Measurements from ENCODE around the gene ZNF777.
"Not testable (repeated sequence)": the region's sequence is repeated elsewhere in the genome, so short reads cannot be mapped to it uniquely, and the experiment has no call there.

ZNF777 gene

DNA sequence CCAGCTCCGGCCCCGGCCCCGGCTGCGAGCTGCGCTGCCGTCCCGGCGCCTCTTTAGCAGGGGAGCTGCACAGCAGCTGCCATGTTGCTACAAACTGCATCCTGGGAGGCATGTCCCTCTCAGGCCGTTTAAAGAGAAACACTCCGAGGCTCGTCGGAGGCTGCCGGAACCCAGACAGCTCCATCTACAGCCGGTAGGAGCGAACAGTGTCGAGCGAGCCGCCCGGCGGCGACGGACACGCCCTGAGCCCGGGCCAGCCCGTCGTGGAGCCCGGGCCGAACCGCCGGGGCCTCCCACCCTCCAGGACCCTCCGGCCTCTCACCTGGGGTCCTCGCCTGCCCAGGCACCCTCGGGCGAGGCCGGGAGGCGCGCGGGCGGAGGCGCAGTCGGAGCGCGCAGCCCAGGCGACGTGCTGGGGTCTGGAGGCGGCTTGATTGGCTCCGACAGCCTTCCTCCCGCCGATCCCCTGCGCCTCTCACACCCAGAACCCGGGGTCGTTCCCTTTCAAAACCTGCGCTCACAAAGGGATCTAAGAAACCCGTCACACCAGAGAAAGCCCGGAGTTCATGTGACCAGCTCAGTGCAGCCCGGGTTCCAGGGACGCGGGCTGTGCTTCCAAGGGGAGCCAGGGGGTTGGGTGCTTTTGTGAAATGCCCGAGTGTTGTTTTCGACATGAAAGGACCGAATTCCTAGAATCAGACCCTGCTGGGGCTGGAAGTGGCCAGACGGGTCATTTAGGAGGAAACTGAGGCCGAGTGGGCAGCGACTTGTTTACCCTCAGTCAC lies at the start of gene ZNF777:
Gene ZNF777, minus strand, starts transcription at position 570 of the 785 bp plus-strand sequence. CDS start 5,040 bp downstream, outside the sequence.
- peak; percentile 75 for DNase-seq (ENCODE audit: low spot score)

DNA sequence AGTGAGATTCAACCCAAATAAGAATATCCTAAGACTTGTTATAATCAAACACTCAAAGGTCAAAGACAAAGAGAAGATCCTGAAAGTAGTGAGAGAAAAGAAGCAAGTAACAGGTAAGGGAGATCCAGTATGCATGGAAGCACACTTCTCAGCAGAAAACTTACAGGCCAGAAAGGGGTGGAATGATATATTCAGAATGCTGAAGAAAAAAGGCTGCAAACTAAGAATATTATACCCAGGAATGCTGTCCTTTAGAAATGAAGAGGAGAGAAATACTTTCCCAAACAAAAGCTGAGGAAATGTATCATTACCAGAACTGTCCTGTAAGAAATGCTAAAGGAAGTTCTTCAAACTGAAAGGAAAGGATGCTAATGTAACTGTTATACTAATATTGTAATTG lies 49.4 kb upstream of the ZNF777 start:
- DNase-seq (ENCODE audit: low spot score): no peak

DNA sequence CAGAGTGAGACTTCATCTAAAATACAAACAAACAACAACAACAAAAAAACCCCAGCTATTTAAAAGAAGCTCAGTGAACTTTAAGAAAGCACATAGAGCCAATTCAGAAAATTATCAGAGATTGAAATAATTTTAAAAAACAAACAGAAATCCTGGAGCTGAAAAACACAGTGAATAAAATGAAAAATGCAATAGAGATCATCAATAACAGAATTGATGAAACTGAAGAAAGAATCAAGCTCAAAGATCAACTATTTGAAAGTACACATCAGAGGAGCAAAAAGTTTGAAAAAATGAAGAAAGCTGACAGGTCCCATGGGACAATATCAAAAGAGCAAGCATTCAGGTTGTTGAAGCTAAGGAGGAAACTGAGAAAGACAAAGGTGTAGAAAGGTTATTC lies 48.9 kb upstream of the ZNF777 start:
- no peak for DNase-seq (ENCODE audit: low spot score)

DNA sequence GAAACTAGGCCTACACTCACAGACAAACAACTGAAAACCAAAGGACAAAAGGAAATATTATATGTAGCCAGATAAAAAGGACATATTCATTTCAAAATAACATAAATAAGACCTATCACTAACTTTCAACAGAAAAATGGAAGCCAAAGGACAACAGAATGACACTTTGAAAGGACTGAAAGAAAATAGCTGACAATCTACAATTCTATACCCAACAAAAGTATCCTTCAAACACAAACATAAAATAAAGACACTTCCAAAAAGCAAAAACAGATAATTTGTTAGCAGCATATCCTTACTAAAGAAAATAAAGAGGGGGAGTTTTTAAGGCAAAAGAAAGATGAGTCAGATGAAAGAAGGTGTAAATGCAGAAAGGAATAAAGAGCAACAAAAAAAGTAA lies 44.7 kb upstream of the ZNF777 start:
- DNase-seq (ENCODE audit: low spot score): no peak

DNA sequence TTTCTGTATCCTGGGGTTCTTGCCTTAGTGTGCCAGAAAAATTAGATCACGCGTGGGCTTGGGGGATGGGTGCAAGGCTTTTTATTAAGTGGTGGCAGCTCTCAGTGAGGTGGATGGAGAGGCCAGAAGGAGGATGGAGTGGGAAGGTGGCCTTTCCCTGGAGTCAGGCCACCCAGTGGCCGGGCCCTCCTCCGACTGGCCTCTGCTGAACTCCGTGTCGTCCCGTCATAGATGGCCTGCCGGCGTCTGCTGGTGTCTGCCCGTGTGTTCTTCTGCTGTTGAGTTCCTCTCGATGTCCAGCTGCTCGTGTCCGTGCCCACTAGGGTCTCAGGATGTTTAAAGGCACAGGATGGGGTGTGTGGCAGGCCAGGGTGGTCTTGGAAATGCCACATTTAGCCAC lies 40.8 kb upstream of the ZNF777 start:
- DNase-seq (ENCODE audit: low spot score): no peak

DNA sequence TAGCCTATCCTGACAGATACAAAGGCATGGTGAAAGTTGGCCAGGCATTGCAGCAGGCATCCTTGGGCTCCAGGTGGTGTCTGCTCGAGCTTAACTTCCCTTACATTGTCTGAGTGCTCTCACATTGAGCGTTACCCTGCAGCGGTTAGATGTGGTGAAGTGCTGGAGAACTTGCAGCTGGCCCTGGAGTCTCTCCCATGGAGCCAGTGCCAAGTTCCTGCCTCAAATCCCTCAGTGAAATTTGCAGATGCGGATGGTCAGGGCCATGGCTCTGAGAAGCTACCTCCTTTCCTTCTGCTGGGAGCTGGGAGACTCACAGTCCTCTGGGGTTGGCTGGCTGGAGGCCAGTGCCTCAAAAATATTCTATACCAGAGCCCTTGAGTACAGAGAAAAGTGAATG lies 40.0 kb upstream of the ZNF777 start:
- DNase-seq (ENCODE audit: low spot score): no peak

DNA sequence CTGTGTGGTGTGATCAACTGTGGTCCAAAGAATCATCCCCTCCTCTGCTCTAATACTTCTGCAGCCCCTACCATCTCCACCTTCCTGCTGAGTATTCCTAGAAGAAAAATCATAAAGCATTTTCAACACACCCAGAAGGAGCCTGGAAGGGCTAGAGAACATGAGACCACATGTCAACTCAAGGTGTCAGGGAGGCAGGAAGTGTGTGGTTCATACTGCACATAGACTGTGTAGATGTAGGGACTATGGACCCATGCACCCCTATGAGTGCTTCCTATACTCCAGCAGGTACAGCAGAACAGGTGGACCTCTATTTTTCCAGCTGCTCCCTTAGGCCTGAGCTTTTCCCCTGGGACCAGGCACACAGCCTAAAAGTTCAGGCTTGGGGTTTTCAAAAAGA lies 39.3 kb upstream of the ZNF777 start:
- DNase-seq (ENCODE audit: low spot score): no peak

DNA sequence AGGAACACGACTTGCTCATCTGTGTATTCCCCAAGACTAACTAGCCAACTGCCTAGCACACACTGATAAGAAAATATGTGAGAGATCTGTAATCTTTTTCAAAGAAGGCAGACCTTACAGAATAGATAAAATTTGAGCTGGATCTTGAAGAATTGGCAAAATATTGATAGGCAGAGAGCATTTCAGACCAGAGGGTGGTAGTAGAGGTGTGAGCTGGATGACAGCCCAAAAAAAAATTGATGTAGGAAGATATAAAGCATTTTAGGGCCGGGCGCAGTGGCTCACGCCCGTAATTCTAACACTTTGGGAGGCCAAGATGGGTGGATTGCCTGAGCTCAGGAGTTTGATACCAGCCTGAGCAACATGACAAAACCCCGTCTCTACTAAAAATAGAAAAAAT lies 37.9 kb upstream of the ZNF777 start:
- no peak for DNase-seq (ENCODE audit: low spot score)

DNA sequence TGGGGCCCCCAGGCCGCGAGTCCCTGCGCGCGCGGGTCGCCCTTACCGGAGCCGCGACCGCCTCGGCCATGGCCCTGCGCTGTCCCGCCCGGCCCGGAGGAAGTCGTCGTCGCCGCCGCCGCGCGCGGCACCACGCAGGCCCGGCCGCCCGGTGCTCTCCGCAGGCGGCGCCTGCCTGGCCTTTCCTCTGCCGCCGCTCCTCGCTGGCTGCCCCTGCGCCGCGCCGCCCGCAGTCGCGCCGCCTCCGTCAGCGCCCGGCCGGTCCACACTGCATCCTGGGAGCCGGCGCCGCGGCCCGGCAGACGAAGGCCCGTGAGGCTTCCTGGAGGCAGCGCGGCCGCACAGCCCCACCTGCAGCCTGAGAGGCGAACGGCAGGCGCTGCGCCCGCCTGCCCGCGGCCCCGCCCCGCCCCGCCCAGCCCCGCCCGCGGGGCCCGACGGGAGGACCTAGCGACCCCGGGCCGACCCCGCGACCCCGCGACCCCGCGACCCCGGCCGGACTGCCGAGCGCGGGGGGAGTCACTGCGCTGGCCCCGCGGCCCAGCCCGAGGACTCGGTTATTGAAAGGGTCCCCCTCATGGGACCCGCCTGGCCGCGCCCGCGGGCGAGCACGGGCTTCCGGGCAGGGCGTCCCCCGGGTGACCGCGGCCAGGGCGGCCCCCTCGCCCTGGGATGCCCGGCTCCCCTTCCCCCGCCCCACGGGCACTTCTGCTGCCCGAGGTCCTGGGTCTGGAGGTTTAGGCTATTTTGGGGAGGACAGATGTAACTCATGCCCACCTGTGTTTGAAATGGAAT lies 36.8 kb upstream of the ZNF777 start, which contains the start of gene ZNF746:
Gene ZNF746, minus strand, starts transcription at position 343 of the 795 bp plus-strand sequence. Its CDS starts 273 bp downstream, at position 70.
- DNase-seq (ENCODE audit: low spot score): peak; percentile 59

DNA sequence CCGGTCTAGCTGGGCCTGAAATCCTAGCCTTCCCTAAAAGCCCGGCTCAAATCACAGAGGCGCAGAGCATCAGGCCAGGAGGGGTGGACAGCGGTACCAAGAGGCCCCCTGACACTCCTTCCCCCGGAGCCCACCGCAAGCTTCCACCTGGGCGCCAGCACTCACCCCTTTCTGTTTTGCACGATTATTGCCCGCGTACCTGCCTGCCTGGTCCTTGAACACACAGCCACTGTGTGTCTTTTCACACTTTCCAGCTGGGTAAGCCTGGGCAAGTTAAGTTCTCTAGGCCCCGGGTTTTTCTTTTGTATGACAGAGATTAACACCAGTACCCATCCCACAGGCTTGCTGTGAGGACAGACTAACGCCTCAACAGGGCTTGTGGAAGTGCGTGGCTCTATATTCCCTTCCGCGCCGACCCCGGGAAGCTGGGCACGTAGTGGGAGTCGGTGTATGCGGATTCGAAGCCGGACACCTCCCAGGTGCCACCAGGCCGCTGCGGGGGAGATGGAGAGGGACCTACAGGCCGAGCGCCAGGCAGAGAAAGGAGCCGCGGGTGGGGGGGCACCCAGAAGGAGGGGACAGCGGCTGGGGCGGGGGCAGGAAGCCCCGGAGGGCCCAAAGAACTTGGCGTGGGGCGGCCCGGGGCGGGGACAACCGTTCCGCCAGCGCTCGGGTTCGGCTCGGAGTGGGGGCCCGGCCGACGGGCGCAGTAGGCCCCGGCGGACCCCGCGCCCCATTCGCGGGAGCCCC lies 36.0 kb upstream of the ZNF777 start:
- DNase-seq (ENCODE audit: low spot score): peak; percentile 21

DNA sequence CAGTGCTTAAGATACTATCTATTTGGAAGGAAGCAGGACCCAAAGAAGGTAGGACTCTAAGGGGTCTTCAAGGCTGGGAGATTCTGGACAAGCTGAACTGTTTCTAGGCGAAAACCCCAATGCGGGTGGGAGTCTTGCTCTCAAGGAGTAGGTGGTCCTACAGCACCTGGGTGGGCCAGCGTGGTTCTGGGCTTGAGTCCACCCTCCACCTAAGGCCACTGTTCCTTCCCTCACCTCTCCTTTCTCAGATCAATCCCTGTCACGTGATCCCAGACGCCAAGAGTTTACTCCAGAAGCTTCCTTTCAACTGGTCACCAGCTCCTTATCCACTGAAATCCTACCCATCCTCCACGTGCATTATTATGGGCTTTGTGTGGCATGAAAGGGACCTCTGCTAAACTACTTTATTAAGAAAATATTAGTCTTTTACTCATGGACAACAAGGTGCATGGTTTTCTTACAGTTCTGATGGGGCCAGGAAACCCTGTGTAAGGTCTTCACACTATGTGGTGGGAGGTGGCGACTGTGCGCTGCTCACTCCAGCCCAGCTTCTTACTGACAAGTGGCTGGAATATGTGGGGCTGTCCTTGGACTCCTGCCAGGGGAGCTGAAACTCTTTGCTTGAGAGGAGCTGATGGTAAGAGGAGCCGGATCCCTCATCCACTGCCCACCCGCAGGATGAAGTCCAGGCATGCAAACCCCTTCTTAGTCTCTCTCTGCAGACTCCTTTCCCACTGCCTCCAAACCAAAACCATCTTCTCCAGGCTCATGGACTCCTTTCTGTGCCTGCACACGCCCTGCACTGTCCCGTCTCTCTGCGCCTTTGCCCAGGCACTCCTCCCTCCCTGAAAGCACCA lies 35.2 kb upstream of the ZNF777 start:
- peak; percentile 34 for DNase-seq (ENCODE audit: low spot score)

DNA sequence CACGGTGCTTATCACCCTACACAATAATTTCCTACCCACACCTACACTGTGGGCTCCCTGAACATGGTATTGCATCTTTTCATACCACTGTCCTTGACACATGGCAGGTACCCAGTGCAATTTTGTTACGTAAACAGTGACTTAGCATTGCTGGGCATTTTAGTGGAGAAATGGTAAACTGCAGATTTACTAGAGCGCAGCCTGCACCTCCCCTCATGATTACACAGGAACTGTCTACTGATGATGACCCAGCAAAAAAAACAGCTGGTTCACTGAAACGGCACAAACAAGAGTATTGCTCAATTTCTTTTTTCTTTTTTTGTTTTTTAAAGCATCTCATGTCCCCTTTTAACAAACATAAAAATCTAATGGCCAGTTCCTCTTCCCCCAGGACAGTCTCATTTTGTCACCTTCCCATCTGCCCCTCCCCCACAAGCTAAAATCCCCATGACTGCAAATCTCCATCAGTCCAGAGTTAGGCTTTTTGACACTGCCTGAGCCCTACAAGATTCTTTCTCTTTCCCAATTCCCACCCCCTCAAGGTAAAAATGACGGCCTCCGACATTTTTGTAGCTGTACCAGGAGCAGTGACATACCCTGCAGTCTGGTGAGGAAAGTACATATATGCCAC lies 34.0 kb upstream of the ZNF777 start:
- DNase-seq (ENCODE audit: low spot score): peak; percentile 30

DNA sequence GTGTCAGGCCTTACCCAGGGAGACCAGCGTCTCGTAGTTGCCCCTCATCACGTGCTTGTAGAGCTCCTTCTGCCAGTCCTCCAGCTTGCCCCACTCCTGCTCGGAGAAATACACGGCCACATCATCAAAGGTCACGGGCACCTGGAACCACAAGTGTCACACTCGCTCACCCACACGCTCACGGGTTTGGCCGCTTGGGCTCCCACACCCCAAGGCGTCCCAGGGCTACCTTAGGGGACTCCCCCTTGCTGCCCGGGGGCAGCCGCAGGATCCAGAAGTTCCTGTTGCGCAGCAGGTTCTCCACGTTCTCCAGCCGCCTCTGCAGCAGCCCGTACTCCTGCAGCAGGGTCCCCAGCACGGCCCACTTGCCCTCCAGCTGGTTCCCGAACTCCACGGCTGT lies 33.1 kb upstream of the ZNF777 start:
- not testable (repeated sequence) for DNase-seq (ENCODE audit: low spot score)

DNA sequence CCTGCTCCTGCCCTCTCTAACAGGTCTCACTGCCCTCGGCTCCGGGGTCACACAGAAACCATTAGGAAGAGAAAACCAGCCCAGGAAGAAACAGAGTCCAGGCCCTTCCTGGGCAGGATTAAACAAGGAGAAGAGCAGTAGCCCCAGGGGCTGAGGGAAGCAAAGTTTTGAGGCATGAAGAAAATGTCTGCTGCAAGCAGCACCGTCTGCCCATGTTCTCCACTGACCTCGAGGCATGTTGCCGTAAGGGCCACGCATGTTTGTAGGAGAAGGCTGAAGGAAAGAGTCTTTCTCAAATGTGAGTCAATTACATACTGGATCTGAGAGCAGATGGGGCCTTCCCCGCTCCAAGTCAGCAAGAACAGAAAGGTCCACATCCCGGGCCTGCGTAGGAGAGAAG lies 32.5 kb upstream of the ZNF777 start:
- DNase-seq (ENCODE audit: low spot score): no peak

DNA sequence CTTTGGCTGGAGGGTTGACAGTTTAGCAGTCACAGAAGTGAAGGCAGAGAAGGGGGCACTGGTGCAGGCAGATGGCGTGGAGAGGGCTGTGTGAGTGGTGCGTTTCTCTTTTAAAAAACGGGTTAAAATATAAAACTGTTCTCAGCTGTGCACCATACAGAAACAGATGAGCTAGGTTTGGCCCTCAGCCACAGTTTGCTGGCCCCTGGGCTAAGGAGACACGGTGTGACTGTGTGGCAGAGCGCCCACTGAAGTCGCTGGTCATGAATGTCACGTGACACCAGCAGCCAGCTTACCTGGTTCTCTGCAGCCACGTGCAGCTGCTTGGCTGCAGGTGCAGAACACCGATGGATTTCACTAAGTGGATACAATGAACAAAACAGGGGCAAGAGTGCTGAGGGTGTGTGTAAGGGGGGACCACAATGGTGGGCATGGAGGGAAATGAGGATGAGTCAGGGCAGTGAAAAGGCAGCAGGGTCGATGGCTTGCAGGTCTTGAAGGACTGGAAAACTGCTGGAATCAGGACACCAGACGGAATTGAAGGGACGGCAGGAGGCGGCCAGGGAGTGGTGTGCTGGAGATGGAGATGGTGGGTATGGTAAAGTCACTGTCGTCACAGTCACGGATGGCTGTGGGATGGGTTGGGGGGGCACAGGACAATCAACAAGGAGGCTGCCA lies 29.4 kb upstream of the ZNF777 start:
- DNase-seq (ENCODE audit: low spot score): no peak

DNA sequence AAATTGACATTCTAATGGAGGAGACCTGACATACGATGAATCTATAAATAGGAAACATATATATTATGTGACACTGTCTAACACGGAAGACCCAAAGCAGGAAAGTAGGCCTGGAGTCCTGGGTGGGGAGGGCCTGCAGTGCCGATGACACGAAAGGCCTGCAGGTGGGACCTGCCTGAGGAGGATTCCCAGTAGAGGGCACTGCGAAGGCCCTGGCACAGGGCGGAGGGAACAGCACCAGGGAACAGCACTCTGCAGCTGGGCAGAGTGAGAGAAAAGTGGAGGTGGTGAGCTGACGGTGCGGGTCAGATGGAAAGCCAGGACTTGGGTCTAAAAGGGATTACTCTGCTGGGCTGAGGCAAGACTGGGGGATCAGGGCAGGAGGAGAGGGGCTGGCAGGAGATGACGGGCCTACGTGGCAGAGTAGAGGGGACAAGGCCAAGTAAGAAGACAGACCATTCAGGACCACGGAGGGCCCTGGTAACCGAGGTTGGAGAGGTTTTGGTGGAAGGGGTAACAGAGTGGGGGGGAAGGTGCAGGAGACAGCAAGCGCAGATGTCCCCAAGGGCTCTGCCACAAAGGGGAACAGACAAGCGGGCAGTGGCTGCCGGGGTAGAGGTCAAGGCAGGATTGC lies 28.6 kb upstream of the ZNF777 start:
- no peak for DNase-seq (ENCODE audit: low spot score)

DNA sequence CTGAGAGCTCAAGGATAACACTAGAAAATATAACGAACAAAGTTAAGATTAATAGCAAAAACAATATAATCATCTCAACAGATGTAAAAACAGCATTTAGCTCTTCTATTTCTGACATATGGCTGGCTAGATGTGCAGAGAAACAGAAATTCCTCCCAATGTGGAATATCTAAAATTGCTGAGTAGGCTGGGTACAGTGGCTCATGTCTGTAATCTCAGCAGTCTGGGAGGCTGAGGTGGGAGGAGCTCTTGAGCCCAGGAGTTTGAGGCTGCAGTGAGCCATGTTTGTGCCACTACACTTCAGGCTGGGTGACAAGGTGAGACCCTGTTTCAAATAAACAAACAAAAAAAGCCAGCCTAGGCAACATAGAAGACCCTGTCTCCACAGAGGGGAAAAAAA lies 18.7 kb upstream of the ZNF777 start:
- DNase-seq (ENCODE audit: low spot score): no peak

DNA sequence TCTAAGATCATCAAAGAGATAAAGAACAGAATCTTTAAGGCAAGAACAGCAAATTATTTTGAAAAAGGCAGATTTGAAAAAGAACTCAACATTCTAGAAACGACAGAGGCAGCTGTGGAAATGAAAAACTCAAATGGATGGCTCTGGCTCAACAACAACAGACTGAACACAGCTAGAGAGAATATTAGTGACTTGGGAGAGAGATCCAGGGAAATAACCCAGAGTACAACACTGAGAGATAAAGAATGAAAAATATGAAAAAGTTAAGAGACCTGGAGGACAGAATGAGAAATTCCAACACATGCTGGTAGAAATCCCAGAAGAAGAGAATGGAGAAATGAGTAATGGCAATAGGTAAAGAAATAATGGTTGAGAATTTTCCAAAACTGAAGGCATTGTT lies 17.9 kb upstream of the ZNF777 start:
- DNase-seq (ENCODE audit: low spot score): no peak

DNA sequence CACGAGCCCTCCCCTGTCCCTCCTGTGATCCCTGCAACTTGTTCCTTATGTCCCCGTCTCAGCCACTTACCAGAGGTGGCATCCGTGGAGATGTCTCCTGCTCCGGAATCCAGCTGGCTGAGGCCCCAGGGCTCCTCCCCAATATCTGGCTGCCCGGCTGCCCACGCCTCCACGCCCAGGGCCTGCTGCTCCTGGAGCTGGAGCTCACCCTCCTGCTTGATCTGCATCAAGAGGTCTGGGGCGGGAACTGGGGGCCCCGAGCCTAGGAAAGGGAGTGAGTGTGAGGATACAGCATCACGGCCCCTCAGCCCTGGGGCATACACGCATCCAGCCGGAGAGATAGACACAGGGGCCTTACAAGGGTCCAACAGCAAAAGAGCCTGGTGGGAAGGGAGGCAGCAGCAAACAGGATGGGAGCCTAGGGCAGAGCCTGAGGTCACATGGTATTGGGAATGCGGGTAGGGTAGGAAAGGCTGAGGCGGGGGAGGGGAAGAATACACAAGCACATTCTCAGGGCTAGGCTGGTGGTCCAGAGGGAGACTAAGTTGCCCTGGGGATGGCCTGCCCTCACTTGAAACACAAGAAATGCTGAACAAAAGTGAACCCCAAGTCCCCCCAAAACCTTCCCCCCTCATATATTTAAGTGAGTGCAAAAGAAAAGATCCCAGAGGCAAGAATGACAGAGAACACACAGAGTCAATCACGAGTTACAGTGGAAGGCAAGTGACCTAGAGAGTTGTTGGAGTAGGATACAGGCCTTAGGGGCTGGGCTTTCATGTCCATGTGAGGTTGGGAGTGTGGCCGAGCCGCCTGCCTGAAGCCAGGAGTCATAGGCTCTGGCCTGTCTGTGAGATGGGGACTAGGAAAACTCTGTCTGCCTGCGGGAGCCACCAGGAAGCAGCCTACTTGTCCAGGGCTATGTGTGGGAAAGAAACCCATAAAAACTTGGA lies 16.9 kb upstream of the ZNF777 start:
- DNase-seq (ENCODE audit: low spot score): no peak

Data from pons (tissue), 1 donor.